HepG2 (cell line): ENCODE results near the gene SYTL2. TPM values are rescaled to one million over a fixed set of nuclear protein-coding genes. Genes with fewer than 3 reads are reported as not detected.

Experiments
- FOSL2 ChIP-seq: sonication (generic); formaldehyde crosslinking; IDR thresholded peaks from 2 replicates; pipeline ENCODE4 v1.4.0; 2020; ENCODE audit warnings: missing genetic modification reagents
- KIAA2018 ChIP-seq: sonication (generic); formaldehyde crosslinking; IDR thresholded peaks from 2 replicates; pipeline ENCODE4 v1.5.0; 2020; ENCODE audit warnings: mild to moderate bottlenecking, missing genetic modification reagents, borderline replicate concordance
- ZNF232 ChIP-seq: sonication (generic); formaldehyde crosslinking; IDR thresholded peaks from 2 replicates; pipeline ENCODE4 v1.4.0; 2020; ENCODE audit warnings: missing genetic modification reagents, borderline replicate concordance
- polyA plus RNA-seq, 8 experiments: library from polyadenylated mRNA; depleted of rRNA in 3 of 8; stranded (reverse) in 7 of 8; unstranded in 1 of 8; fragments of >200 nt; fragmentation: Illumina TruSeq in 4 of 8; extraction: Trizol in 4 of 8; gene quantifications; 2 replicates each; pipeline versions ENCODE4 v1.2.1 to v1.2.3, GENCODE V29; 2011 to 2016; ENCODE audit warnings: low read depth in 4 of 8, missing spikeins in 1 of 8, mixed read lengths in 1 of 8; ENCODE audit not compliant: insufficient read depth in 1 of 8
- total RNA-seq, 5 experiments: library from RNA; depleted of rRNA; stranded (reverse); fragments of >200 nt; fragmentation: Illumina TruSeq; extraction: Trizol; gene quantifications; 2 replicates each; pipeline ENCODE4 v1.2.3, GENCODE V29; 2016; ENCODE audit warnings: low read depth in 1 of 5
- TF ChIP-seq, protein P1 (sequence below): IDR thresholded peaks from 2 replicates; pipeline ENCODE4 v1.6.1; 2016; ENCODE audit warnings: low read depth, missing genetic modification reagents, missing compliant biosample characterization
- TF ChIP-seq, protein P2 (sequence below): sonication (generic); formaldehyde crosslinking; IDR thresholded peaks from 2 replicates; pipeline ENCODE4 v1.8.1; 2023; ENCODE audit warnings: mild to moderate bottlenecking, inconsistent platforms, moderate library complexity, missing genetic modification reagents, borderline replicate concordance
- TF ChIP-seq, protein P3 (sequence below): sonication (generic); formaldehyde crosslinking; conservative IDR thresholded peaks from 2 replicates; pipeline ENCODE4 v1.4.0; 2020; ENCODE audit warnings: missing genetic modification reagents
- TF ChIP-seq, protein P4 (sequence below): sonication (generic); formaldehyde crosslinking; IDR thresholded peaks from 2 replicates; pipeline ENCODE4 v1.4.0; 2020; ENCODE audit warnings: mild to moderate bottlenecking, missing genetic modification reagents, borderline replicate concordance

The SYTL2 gene
- total and polyA plus RNA-seq, 2 of the 13 experiments (the other 11 are each of a cell fraction or from before 2014, with no cell fraction given) = 0.77 to 0.90 TPM

- TF ChIP-seq, protein P1, sequence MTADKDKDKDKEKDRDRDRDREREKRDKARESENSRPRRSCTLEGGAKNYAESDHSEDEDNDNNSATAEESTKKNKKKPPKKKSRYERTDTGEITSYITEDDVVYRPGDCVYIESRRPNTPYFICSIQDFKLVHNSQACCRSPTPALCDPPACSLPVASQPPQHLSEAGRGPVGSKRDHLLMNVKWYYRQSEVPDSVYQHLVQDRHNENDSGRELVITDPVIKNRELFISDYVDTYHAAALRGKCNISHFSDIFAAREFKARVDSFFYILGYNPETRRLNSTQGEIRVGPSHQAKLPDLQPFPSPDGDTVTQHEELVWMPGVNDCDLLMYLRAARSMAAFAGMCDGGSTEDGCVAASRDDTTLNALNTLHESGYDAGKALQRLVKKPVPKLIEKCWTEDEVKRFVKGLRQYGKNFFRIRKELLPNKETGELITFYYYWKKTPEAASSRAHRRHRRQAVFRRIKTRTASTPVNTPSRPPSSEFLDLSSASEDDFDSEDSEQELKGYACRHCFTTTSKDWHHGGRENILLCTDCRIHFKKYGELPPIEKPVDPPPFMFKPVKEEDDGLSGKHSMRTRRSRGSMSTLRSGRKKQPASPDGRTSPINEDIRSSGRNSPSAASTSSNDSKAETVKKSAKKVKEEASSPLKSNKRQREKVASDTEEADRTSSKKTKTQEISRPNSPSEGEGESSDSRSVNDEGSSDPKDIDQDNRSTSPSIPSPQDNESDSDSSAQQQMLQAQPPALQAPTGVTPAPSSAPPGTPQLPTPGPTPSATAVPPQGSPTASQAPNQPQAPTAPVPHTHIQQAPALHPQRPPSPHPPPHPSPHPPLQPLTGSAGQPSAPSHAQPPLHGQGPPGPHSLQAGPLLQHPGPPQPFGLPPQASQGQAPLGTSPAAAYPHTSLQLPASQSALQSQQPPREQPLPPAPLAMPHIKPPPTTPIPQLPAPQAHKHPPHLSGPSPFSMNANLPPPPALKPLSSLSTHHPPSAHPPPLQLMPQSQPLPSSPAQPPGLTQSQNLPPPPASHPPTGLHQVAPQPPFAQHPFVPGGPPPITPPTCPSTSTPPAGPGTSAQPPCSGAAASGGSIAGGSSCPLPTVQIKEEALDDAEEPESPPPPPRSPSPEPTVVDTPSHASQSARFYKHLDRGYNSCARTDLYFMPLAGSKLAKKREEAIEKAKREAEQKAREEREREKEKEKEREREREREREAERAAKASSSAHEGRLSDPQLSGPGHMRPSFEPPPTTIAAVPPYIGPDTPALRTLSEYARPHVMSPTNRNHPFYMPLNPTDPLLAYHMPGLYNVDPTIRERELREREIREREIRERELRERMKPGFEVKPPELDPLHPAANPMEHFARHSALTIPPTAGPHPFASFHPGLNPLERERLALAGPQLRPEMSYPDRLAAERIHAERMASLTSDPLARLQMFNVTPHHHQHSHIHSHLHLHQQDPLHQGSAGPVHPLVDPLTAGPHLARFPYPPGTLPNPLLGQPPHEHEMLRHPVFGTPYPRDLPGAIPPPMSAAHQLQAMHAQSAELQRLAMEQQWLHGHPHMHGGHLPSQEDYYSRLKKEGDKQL (CRISPR knock-in tag) = peak; percentile 16; the same call in 1 of the 2 replicates
- TF ChIP-seq FOSL2 (CRISPR knock-in tag) (peak; percentile 62), KIAA2018 (CRISPR knock-in tag) (no peak), ZNF232 (peak; percentile 87; the same call in 1 of the 2 replicates)
- TF ChIP-seq, protein P2, sequence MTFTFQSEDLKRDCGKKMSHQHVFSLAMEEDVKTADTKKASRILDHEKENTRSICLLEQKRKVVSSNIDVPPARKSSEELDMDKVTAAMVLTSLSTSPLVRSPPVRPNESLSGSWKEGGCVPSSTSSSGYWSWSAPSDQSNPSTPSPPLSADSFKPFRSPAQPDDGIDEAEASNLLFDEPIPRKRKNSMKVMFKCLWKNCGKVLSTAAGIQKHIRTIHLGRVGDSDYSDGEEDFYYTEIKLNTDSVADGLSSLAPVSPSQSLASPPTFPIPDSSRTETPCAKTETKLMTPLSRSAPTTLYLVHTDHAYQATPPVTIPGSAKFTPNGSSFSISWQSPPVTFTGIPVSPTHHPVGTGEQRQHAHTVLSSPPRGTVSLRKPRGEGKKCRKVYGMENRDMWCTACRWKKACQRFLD = peak; percentile 95
- TF ChIP-seq, protein P3, sequence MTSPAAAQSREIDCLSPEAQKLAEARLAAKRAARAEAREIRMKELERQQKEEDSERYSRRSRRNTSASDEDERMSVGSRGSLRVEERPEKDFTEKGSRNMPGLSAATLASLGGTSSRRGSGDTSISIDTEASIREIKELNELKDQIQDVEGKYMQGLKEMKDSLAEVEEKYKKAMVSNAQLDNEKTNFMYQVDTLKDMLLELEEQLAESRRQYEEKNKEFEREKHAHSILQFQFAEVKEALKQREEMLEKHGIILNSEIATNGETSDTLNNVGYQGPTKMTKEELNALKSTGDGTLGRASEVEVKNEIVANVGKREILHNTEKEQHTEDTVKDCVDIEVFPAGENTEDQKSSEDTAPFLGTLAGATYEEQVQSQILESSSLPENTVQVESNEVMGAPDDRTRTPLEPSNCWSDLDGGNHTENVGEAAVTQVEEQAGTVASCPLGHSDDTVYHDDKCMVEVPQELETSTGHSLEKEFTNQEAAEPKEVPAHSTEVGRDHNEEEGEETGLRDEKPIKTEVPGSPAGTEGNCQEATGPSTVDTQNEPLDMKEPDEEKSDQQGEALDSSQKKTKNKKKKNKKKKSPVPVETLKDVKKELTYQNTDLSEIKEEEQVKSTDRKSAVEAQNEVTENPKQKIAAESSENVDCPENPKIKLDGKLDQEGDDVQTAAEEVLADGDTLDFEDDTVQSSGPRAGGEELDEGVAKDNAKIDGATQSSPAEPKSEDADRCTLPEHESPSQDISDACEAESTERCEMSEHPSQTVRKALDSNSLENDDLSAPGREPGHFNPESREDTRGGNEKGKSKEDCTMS (CRISPR knock-in tag) = no peak
- TF ChIP-seq, protein P4, sequence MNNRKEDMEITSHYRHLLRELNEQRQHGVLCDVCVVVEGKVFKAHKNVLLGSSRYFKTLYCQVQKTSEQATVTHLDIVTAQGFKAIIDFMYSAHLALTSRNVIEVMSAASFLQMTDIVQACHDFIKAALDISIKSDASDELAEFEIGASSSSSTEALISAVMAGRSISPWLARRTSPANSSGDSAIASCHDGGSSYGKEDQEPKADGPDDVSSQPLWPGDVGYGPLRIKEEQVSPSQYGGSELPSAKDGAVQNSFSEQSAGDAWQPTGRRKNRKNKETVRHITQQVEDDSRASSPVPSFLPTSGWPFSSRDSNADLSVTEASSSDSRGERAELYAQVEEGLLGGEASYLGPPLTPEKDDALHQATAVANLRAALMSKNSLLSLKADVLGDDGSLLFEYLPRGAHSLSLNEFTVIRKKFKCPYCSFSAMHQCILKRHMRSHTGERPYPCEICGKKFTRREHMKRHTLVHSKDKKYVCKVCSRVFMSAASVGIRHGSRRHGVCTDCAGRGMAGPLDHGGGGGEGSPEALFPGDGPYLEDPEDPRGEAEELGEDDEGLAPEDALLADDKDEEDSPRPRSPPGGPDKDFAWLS (CRISPR knock-in tag) = no peak
Observed at GRCh38 chr11:85854557-85855340, 43.8 kb upstream of the SYTL2 start (continued).
